NCI-H510A treated with DMSO at 0.1 percent for 48 hours (cell line): Measurements from ENCODE around the gene PIGS.
"Not testable (repeated sequence)": the region's sequence is repeated elsewhere in the genome, so short reads cannot be mapped to it uniquely, and the experiment has no call there.

Experiments used
- DNase-seq: peaks from one replicate; lab custom pipeline; 2025; lab: John Stamatoyannopoulos, UW

PIGS gene

DNA sequence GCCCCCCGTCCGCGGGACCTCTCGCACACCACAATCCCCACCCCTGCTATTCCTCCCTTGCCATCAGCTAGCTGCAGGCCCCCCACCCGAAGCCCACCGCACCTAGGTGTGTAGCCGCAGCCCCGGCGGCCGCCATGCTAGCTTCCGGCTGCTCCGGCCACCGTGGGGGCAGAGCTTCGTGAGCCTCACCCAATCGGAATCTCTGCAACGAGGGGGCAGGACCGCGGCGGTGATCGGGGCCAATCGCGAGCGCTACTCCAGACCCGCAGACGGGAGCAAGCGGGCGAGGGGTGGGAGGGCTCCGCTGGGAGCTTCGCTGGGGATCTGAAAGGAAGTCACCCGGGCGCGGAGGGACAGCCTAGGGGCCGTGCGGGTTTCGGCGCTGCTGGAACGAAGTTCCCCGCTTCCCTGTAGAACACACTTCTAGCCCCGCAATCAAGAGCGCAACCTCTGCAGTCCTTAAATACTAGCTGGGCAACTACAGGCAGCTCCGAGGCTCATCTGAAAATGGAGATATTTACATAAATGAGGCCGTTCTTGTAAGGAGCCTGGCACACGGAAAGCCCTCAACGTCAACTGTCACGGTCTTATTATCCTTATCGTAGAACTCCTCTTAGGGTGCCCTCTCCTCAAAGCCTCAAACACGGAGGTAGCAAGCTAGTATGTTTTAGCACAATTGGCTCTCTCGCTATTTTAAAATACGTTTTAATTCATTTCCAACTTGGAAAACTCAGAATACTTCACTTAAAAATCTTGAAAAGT lies at the start of gene PIGS:
TSS of gene PIGS (minus strand) at position 164 of the 762 bp plus-strand sequence. CDS start at position 136, 28 bp downstream.
- peak; percentile 82 for DNase-seq

DNA sequence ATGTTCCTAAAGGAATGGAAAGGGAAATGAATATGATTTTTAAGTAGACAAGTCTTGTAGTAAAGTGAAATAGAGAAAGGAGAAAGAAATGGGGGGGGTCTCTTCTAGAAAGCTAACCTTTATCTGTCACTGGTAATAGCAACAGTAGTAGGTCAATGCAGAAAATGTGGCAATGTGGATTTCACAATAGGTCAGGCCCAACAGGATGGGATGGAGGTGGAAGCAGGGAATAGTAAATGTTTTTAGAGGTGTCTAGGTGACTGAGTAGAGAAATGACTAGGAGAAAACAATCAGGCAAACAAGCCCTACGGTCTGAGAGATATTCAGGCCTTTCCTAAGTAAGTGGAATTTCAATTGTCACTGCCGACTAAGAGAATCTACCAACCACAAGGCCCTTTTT lies 48.7 kb upstream of the PIGS start:
- no peak for DNase-seq

DNA sequence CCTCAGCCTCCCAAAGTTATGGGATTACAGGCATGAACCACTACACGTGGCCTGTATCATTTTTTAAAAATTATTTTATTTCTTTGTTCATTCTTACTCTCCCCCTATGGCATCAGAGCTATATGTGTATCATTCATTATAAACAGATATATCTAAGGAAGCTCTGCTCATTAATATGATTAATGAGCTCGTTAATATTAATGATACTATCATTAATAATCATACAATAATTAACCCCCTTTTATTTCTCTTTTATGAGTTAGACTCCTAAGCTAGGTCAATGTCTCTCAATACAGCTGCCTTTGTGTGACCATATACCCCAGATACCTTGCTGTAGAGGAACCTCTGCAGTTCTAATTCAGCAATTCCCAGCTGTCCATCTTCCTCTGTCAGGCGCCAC lies 47.1 kb upstream of the PIGS start:
- DNase-seq = no peak

DNA sequence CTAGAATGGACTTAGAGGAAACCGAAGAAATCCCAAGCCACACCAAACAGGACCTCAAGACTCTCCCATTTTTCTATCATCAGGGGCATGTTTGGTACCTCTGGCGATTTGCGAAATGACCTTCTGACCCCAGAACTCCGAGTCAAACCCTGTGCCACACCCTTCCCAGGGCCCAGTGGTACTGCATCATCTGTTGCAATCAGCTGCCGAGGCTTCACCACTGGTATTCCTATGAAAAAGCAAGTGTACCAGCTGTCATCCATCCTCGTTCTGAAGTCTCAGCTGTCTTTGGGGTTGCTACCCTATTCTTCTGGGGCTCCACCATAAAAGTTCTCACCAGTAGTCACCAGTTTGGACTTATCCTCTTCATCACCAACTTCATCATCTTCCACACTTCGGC lies 45.0 kb upstream of the PIGS start:
- DNase-seq = no peak

DNA sequence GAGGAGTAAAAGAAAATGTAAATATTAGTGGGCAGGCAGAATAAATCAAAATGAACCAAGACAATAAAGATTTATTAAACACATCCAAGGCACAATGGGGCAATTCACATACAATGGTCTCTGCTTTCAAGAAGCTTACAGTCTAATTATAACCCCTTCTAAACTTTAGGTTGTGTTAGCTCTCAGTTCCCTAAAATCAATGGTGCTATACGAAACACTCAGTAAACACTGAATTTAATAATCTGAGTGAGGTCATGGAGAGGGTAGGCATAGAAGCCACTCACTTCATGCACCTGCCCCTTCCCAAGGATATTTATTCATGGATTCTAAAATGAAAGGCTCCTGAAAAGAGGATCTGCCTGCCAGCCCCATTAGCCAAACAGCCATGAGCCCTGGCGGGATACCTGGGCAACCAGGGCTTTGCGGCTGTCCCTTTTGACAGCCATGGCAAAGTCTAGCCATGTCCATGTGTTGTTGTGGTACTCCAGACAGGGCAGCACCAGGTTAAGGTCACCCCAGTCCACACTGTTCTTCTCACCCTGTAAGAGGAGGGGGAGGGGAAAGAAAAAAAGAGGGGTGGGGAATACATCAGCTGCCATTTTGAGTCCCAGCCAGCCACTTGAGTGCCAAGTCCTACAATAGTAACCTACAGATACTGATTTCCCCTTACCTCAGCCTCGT lies 44.1 kb upstream of the PIGS start:
- DNase-seq = no peak

DNA sequence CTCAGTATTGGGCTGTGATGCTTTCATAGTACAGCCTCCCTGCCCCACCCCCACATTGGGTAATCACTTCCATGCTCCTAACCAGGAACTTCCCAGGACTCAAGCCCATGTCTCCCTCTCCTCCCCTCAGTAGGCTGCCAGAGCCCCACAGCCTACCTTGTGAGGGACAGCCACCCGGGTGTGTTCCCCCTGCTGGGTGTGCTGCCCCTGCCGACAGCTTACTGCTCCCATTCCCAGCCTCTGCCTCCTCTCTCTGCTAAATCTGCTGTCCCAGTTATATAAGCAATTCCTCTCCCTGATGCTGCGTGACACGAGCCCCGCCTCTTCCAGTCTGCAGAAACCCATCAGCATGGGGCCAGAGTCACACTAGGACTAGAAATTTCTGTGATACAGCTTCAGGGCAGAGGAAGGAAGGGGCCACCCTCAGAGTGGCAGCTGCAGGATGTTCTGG lies 42.6 kb upstream of the PIGS start, which contains the start of gene RSKR:
TSS of gene RSKR (minus strand) at position 255 of the 451 bp plus-strand sequence. CDS start at position 231, 24 bp downstream.
- no peak for DNase-seq

DNA sequence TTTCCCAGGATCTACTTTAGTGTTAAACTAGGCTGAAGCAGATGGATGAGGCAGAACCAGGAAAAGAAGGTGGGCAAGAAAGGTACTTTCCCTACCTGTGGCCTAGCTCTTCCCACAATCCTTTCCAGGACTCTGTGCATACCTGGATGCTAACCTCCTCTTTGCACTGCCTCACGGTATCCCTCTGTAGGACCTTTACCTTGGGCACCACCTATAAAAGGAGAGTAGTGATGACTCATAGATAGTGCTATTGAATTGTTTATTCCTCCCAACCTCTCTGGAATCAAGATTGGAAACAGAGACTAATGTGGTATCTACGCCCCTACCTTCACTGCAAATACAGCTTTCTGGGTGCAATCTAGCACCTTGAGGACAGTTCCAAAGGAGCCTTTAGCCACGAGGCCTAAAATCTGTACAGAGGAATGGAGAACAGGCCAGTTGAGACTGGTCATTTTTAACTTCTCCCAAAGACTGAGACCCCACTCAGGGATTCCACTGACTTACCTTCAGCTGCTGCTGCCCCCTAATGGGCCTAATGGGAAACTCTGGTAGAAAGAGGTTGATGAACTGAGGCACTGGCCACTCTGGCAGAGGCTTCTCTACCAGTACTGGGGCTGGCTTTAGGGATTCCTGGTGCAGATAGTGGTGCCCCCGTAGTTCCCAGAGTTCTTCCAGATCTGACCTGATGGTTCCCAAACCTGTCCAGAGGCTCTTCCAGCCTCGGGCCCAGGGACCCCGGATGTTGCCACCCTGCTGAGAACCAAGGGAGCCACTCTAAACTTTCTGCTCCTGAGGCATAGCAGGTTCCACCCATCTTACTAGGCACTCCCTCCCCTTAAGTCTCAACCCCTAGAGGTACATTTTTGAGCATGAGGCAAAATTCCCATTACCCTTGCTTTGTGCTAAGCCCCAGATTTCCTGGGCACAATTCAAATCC lies 41.9 kb upstream of the PIGS start:
- DNase-seq = peak; percentile 35

DNA sequence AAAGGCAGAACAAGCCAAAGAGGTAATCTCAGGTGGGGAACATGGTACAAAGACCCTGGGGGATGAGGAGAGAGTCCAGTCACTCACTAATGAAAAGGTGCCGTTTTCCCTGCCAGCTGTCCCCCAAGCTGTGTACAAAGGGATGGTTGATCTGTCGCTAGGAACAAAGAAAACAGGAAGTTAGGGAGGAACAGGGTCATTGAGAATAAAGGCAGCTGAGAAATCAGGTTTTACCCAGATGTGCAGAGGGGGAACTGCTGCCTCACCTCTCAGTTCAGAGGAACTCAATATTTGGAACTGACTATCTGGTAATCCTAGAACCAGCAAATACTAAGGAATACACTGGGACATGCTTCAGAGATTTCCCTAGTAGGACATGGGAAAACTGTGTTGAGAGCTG lies 41.2 kb upstream of the PIGS start:
- DNase-seq = no peak

DNA sequence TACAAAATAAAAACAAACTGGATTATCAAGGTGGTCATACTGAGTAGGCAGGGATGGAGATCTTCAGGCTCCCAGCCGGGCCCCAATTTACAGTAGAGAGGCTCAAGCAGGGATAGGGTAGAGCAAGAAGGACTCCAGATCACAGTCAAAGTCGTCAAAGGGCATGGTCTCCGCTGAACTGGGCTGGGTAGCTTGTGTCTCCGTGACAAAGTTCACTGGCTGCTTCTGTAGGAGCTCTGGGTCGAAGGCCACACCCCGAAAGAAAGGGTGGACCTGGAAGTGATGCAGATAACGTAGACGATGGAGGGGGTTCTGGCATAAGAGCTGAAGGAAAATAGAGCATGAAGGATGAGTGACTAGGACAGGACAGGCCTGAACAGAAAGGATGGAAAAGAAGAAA lies 39.1 kb upstream of the PIGS start:
- DNase-seq = no peak

DNA sequence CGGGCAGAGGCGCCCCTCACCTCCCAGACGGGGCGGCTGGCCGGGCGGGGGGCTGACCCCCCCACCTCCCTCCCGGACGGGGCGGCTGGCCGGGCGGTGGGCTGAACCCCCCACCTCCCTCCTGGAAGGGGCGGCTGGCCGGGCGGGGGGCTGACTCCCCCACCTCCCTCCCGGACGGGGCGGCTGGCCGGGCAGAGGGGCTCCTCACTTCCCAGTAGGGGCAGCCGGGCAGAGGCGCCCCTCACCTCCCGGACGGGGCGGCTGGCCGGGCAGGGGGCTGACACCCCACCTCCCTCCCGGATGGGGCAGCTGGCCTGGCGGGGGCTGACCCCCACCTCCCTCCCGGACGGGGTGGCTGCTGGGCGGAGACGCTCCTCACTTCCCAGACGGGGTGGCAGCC lies 32.7 kb upstream of the PIGS start:
- not testable (repeated sequence) for DNase-seq

DNA sequence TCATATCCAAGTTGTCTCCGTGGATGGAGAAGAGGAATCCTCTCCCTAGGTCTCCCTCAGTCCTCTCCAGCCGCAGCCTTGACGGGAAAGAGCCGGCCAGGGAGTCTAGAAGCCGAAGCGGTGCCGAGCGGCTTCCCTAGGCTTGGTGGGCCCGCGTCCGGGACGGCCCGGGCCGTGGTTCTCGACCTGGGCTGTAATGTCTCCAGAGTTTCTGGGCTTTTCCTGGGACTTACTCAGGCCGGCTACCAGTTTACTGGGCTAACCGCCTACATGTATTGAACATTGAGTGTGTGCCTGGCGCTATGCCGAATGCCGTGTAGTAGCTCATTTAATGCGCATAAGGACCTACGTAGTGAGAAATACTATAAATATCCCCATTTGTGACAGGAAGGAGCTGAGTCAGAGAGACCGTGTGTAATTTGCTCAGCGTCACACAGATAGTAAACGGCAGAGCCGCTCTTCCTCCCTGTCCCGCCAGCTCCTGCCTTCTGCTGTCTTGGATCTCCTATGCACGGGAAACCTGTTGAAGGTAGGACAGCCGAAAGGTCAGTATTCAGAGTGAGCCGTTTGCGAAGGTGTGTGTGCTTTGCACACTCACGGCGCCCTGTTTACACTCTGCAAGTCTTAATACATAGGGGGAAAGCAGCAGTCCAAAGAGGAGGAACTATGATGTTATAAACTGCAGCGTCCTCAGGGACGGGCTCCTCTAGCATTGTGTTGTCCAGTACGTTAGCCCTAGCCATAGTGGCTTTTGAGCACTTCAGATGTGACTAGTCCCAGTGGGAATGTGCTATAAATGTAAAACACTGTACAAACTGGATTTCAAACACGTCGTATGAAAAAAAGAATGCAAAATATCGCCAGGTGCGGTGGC lies 28.2 kb upstream of the PIGS start:
- peak; percentile 73 for DNase-seq

DNA sequence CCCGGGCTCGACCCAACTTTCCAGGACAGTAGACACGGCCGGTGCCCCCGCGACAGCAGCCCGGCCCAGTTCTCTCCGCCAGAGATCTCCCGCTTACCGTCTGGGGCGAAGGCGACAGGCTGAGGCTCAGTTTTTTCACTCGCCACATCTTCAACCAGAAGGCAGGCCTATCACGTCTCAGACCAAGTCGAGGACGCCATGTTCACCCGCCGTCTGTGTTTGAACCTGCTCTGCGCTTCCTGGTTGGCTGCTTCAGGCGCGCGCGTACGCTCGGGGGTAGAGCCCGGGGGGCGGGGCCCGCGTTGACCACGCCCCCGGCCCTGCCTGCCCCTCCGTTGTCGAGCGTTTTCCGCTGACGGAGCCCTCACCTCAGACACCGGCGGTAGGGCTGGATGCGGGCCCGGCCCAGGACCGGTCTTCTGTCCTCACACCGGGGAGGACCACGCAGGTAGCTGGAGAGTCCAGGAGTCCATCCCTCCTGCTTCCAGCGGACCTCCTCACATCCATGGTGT lies 27.5 kb upstream of the PIGS start, which contains the start of gene SPAG5:
TSS of gene SPAG5 (minus strand) at position 227 of the 512 bp plus-strand sequence. CDS start at position 148, 79 bp downstream.
- peak; percentile 95 for DNase-seq

DNA sequence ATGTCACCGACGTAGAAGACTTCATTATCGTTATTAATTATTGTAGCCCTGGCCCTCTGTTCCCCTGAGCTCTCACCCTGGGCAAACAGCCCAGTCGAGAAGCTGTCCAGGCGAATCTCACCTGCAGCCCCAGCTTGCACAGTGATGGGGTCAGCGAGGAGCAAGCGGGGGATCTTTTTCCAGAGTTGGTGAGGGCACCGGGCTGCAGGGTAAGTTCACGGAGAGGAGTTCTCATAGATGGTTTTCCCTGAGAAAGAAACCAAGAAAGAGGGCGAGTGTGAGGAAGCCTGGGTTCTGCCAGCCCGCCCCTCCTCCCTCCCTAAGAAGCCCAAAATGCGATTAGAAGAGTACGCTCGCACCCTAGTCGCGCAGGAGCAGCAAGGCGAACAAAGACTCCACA lies 27.1 kb upstream of the PIGS start:
- DNase-seq = no peak

DNA sequence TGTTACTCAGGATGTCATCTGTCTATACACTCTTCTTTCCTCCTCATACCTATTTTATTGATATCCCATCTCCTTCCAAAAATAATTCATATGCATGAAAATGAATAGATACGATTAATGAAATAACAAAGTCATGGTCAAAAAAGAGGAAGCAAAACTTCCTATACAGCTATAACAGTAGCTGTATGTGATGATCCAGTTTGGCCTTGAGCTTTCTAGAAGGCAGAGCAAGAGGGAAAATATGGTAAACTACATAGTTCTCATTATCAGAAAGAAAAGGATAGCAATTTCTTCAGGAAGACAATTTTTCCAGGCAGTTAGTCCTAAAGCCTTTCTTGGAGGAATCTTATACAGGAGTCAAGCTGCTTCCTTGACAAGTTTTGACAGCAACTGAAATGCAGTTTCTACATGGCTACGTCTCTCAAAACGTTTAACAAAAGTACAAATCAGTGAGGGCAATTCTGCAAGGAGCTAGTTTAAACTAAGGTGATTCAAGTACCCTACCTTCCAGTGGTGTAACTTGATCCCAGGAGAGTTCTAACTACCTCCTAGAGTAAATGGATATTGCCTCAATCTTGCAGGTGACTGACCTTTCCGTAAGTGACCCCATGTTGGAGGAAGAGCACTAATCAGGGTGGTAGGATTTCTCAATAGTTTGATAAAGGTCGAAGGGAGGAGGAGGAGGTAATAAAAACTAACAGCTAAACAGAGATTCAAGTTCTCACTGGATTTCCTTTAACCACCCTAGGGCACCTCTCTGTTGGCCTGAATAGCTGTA lies 26.5 kb upstream of the PIGS start:
- DNase-seq = peak; percentile 43

DNA sequence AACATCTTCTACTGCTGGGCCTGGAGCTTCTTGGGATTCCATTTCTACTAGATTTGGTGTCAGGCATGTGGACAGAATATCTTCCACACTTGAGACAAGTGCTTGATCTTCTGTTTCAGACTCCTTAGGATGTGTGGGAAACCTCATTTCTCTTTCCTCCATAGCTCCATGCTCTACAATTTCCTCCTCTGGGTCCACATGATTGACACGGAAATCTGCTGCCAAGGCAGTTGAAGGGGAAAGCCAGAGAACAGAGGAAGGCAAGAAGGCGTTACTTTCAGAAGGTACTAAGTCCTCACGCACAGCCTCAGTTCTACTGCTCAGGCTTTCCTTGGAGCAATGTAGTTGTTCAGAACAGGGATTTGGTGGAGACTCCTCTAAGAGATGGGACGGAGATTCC lies 20.9 kb upstream of the PIGS start:
- no peak for DNase-seq

DNA sequence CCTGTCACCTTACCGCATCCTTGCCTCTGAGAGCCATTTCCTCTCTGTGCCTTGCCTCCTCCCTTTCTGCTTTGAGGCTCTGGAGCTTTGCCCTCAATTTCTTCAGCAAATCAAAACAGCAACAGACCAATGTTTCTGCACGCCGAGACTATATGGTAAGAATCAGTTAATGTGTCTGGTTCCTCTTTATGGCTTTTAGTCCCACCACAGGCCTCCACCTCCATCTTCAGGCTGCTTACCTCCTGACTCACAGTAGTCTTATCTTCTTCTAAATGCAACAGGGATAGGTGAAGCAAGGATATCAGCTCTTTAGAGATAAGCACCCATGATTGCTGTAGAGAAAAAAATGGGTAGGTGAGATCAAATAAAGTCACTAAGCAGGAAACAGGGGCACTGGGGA lies 14.5 kb upstream of the PIGS start:
- DNase-seq = no peak

DNA sequence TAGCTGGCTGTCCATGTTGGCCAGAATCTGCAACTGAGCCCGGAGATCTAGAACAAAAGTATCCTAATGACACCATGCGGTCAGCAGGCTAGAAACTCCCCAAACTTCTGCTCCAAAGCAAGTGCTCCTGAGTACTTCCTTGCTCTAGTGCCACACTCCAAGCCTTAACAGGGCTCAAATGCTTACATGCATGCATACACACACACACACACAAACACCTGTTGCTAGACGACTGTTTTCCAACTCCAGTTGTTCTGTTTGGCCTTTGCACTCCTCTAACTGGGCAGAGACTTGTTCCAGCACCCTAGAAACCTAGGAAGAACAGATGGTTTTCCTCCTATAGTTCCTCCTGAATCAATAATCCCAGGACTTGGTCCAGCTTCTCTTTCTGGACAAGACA lies 13.1 kb upstream of the PIGS start:
- DNase-seq = no peak

DNA sequence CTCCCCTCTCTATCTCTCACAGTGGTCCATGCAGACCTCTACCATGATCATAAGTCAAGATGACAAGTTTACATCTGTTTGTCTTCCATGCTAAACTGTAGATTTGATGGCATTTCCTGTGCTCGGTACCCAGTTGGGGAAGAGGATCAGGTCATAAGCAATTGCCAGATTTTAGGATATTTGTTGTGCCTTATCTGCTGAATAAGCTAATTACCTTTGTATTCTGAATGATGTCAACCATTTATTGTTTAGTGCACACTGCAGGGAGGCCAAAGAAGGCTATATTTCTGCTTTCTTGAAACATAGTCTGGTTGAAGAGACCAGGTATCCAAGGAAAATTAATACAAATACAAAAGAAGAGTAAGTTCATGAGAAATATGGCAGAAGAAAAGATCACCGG lies 11.2 kb upstream of the PIGS start:
- DNase-seq = no peak

DNA sequence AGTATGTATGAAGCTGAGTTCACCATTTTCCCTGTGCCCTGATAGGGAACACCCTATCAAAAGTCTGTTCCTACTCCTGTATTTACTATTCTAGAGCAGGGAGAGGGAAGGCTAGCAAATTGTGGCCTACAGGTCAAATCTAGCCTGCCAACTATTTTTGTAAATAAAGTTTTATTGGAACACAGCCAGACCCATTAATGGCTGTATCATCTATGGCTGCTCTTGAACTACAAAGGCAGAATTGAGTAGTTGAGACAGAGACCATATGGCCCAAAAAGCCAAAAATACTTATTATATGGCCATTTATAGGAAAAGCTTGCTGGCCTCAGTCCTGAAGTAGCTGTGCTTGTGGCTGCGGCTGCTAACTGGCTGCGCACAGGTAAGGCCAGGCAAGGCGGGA lies 9.6 kb upstream of the PIGS start:
- DNase-seq = no peak

DNA sequence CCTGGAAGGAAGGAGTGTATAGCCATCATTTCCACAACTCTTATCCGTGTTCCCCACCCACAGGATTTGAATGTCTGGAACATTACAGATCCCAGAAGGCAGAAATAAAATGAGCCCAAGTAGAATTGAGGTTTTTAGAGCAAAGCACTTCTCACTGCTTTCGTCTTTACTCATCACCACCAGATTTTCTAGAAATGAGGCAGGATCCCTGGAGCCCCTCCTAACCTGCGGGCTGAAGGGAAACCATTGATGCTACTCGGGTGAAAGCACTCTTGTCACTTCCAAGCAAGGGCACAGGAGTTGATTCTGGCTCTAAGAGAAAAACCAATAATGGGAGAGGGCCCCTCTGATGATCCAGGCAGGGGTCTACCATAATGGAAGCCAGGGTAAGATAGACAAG lies 8.2 kb upstream of the PIGS start:
- no peak for DNase-seq
